ENCODE results near the gene ZNF335. TPM values are rescaled to one million over a fixed set of nuclear protein-coding genes. Genes with fewer than 3 reads are reported as not detected.
A peak's percentile ranks its signal among the peaks of the same experiment; 100 is the strongest.

Gene ZNF335, protein sequence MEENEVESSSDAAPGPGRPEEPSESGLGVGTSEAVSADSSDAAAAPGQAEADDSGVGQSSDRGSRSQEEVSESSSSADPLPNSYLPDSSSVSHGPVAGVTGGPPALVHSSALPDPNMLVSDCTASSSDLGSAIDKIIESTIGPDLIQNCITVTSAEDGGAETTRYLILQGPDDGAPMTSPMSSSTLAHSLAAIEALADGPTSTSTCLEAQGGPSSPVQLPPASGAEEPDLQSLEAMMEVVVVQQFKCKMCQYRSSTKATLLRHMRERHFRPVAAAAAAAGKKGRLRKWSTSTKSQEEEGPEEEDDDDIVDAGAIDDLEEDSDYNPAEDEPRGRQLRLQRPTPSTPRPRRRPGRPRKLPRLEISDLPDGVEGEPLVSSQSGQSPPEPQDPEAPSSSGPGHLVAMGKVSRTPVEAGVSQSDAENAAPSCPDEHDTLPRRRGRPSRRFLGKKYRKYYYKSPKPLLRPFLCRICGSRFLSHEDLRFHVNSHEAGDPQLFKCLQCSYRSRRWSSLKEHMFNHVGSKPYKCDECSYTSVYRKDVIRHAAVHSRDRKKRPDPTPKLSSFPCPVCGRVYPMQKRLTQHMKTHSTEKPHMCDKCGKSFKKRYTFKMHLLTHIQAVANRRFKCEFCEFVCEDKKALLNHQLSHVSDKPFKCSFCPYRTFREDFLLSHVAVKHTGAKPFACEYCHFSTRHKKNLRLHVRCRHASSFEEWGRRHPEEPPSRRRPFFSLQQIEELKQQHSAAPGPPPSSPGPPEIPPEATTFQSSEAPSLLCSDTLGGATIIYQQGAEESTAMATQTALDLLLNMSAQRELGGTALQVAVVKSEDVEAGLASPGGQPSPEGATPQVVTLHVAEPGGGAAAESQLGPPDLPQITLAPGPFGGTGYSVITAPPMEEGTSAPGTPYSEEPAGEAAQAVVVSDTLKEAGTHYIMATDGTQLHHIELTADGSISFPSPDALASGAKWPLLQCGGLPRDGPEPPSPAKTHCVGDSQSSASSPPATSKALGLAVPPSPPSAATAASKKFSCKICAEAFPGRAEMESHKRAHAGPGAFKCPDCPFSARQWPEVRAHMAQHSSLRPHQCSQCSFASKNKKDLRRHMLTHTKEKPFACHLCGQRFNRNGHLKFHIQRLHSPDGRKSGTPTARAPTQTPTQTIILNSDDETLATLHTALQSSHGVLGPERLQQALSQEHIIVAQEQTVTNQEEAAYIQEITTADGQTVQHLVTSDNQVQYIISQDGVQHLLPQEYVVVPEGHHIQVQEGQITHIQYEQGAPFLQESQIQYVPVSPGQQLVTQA (N-terminal part only)
- total RNA-seq (2014; rRNA removed; shearing (Covaris generic)): 10.8 and 12.6 TPM in 2 replicates
- 6.0 and 6.9 TPM in 2 replicates for polyA plus RNA-seq (2016; fragmentation: Nextera tagmentation; extraction: Ambion mirVana)

- peak; percentile 97 for DNase-seq
- peak within 1 kb of the TSS; percentile 99 for H3K27ac ChIP-seq
- peak within 1 kb of the TSS; percentile 91 for H3K4me3 ChIP-seq
- no peaks in the 10 kb centered on the region for H3K9me2 ChIP-seq (ENCODE audit: insufficient read depth)
- peak within 1 kb of the TSS; percentile 83 for H2AFZ ChIP-seq
- TF ChIP-seq EZH2phosphoT487 (IDR thresholded peaks at IDR 0.05; ENCODE audit: insufficient read depth, low read depth) (no peak), EZH2 (IDR thresholded peaks at IDR 0.05; ENCODE audit: insufficient read depth, poor library complexity, severe bottlenecking) (no peak)
- H3K9me3 ChIP-seq (ENCODE audit: low read depth): no peaks in the 10 kb centered on the region
- peaks cover 34% of the 10 kb centered on the region for H3K79me2 ChIP-seq (ENCODE audit: insufficient read depth)
- peaks cover 29% of the 10 kb centered on the region for H3F3A ChIP-seq (ENCODE audit: insufficient read depth)
- no peaks in the 10 kb centered on the region for H3K27me3 ChIP-seq (replicated peaks; ENCODE audit: insufficient read depth)
- H4K20me1 ChIP-seq (ENCODE audit: insufficient read depth): no peaks in the 10 kb centered on the region
- H3K4me2 ChIP-seq (ENCODE audit: unreplicated experiment): peak within 1 kb of the TSS; percentile 97
- WGBS, 2 experiments (ENCODE audit: low coverage in 1 of 2, low lambda C conversion rate in 2 of 2, missing lambda C conversion rate in 2 of 2): 1% methylated on average over 69 to 72 of the region's 72 CpGs
- H3K36me3 ChIP-seq (ENCODE audit: low read depth): peaks cover 5% of the 10 kb centered on the region; the same call in 1 of the 2 replicates
- in situ Hi-C loops (cut with MboI): no loop called here
- H3K9ac ChIP-seq: peak within 1 kb of the TSS; percentile 98
- peaks cover 30% of the 10 kb centered on the region for H3K4me1 ChIP-seq (ENCODE audit: insufficient read depth)
Measured at GRCh38 chr20:45971675-45972499, at the start of gene ZNF335. ZNF335 (minus strand) TSS chr20:45972203; CDS start chr20:45971410, 793 bp downstream.

- Histone ChIP-seq H3K4me3 (no peak overlapping the region), H3K79me2 (ENCODE audit: insufficient read depth) (no peaks in the 10 kb centered on the region), H3K9me3 (ENCODE audit: low read depth) (no peaks in the 10 kb centered on the region), H2AFZ (no peak overlapping the region), H4K20me1 (ENCODE audit: insufficient read depth) (no peaks in the 10 kb centered on the region), H3K9me2 (ENCODE audit: insufficient read depth) (no peaks in the 10 kb centered on the region), H3K4me1 (ENCODE audit: insufficient read depth) (no peaks in the 10 kb centered on the region), H3K27ac (no peak overlapping the region), H3K4me2 (ENCODE audit: unreplicated experiment) (no peak overlapping the region), H3K36me3 (ENCODE audit: low read depth) (no peaks in the 10 kb centered on the region), H3F3A (ENCODE audit: insufficient read depth) (no peaks in the 10 kb centered on the region), H3K27me3 (replicated peaks; ENCODE audit: insufficient read depth) (peaks cover 32% of the 10 kb centered on the region), H3K9ac (no peak overlapping the region)
- in situ Hi-C loops (cut with MboI): loop anchor here (25.0 kb wide), 1 partner anchor 292 kb away; the partner anchor contains the start of gene CDH22
- TF ChIP-seq EZH2 (IDR thresholded peaks at IDR 0.05; ENCODE audit: insufficient read depth, poor library complexity, severe bottlenecking) (no peak), EZH2phosphoT487 (IDR thresholded peaks at IDR 0.05; ENCODE audit: insufficient read depth, low read depth) (no peak)
- no peak for DNase-seq
- WGBS, 2 experiments (ENCODE audit: low coverage in 1 of 2, low lambda C conversion rate in 2 of 2, missing lambda C conversion rate in 2 of 2): 45 to 49% methylated on average over 4 of the region's 4 CpGs
Measured at GRCh38 chr20:46020555-46020954, 48.6 kb upstream of the ZNF335 start.

- DNase-seq: no peak
- no peaks in the 10 kb centered on the region for H3K36me3 ChIP-seq (ENCODE audit: low read depth)
- no peak overlapping the region for H3K27ac ChIP-seq
- no peaks in the 10 kb centered on the region for H3K9me3 ChIP-seq (ENCODE audit: low read depth)
- in situ Hi-C loops (cut with MboI): loop anchor here (25.0 kb wide), 1 partner anchor 294 kb away; the partner anchor contains the start of gene CDH22
- no peaks in the 10 kb centered on the region for H3K4me1 ChIP-seq (ENCODE audit: insufficient read depth)
- no peak for TF ChIP-seq EZH2 (IDR thresholded peaks at IDR 0.05; ENCODE audit: insufficient read depth, poor library complexity, severe bottlenecking)
- TF ChIP-seq EZH2phosphoT487 (IDR thresholded peaks at IDR 0.05; ENCODE audit: insufficient read depth, low read depth): no peak
- no peaks in the 10 kb centered on the region for H3K9me2 ChIP-seq (ENCODE audit: insufficient read depth)
- peaks cover 29% of the 10 kb centered on the region for H3K27me3 ChIP-seq (replicated peaks; ENCODE audit: insufficient read depth)
- H2AFZ ChIP-seq: no peak overlapping the region
- no peak overlapping the region for H3K4me2 ChIP-seq (ENCODE audit: unreplicated experiment)
- WGBS, 2 experiments (ENCODE audit: low coverage in 1 of 2, low lambda C conversion rate in 2 of 2, missing lambda C conversion rate in 2 of 2): 18 to 26% methylated on average over 6 of the region's 6 CpGs
- H3K9ac ChIP-seq: no peak overlapping the region
- no peak overlapping the region for H3K4me3 ChIP-seq
- H3K79me2 ChIP-seq (ENCODE audit: insufficient read depth): no peaks in the 10 kb centered on the region
- no peaks in the 10 kb centered on the region for H4K20me1 ChIP-seq (ENCODE audit: insufficient read depth)
- H3F3A ChIP-seq (ENCODE audit: insufficient read depth): no peaks in the 10 kb centered on the region
Measured at GRCh38 chr20:46018611-46019010, 46.6 kb upstream of the ZNF335 start.
